Nephron progenitor cell (in vitro differentiated cells): ENCODE measurements around the gene IGFLR1.

Experiments used
- DNase-seq: peaks from one replicate; pipeline ENCODE4 v3.0.0; 2021
- H3K27ac Mint-ChIP-seq: 2 replicates; pipeline ENCODE4 v1.8.0; 2021; ENCODE audit warnings: mild to moderate bottlenecking, moderate library complexity, mixed read lengths
- H3K27me3 Mint-ChIP-seq: 2 replicates; pipeline ENCODE4 v1.8.0; 2021; ENCODE audit warnings: mild to moderate bottlenecking, low read depth, mixed read lengths; ENCODE audit not compliant: poor library complexity
- H3K36me3 Mint-ChIP-seq: 2 replicates; pipeline ENCODE4 v1.8.0; 2021; ENCODE audit warnings: low read depth, mixed read lengths
- H3K4me1 Mint-ChIP-seq: 2 replicates; pipeline ENCODE4 v1.8.0; 2021; ENCODE audit warnings: mixed read lengths
- H3K4me3 Mint-ChIP-seq: 2 replicates; pipeline ENCODE4 v1.8.0; 2021; ENCODE audit warnings: mild to moderate bottlenecking, moderate library complexity, mixed read lengths
- H3K9me3 Mint-ChIP-seq: 2 replicates; pipeline ENCODE4 v1.8.0; 2021; ENCODE audit warnings: mild to moderate bottlenecking, moderate library complexity, mixed read lengths
- TF ChIP-seq, protein P1 (sequence below): fragments of 200-600 bp; sonication (generic); IDR thresholded peaks from 2 replicates; pipeline ENCODE4 v1.5.0; 2021; ENCODE audit warnings: antibody characterized with exemption

The IGFLR1 gene

DNA sequence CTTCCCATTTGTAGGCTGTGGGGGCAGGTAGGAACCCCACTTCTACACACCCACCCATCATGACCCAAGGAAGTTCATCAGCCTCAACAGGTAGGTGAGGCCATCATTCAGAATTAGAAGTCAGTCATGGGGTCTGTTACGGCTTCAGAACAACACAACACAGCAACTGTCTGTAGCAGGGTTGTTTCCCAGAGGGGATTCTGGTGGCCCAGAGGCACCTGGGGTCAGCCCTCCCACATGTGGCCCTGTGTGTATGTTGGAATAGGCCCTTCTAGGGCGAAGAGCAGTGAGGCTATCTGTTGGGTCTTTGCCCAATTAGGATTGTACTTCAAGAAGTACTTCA is 3.4 kb downstream of the IGFLR1 start:
- Mint-ChIP-seq H3K27ac (no peak overlapping the region), H3K36me3 (peaks cover 35% of the 10 kb centered on the region), H3K9me3 (no peaks in the 10 kb centered on the region), H3K4me1 (peaks cover 20% of the 10 kb centered on the region), H3K27me3 (peaks cover 5% of the 10 kb centered on the region), H3K4me3 (peak overlapping the region; percentile 10)
- no peak for DNase-seq
- TF ChIP-seq, protein P1, sequence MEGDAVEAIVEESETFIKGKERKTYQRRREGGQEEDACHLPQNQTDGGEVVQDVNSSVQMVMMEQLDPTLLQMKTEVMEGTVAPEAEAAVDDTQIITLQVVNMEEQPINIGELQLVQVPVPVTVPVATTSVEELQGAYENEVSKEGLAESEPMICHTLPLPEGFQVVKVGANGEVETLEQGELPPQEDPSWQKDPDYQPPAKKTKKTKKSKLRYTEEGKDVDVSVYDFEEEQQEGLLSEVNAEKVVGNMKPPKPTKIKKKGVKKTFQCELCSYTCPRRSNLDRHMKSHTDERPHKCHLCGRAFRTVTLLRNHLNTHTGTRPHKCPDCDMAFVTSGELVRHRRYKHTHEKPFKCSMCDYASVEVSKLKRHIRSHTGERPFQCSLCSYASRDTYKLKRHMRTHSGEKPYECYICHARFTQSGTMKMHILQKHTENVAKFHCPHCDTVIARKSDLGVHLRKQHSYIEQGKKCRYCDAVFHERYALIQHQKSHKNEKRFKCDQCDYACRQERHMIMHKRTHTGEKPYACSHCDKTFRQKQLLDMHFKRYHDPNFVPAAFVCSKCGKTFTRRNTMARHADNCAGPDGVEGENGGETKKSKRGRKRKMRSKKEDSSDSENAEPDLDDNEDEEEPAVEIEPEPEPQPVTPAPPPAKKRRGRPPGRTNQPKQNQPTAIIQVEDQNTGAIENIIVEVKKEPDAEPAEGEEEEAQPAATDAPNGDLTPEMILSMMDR: no peak

DNA sequence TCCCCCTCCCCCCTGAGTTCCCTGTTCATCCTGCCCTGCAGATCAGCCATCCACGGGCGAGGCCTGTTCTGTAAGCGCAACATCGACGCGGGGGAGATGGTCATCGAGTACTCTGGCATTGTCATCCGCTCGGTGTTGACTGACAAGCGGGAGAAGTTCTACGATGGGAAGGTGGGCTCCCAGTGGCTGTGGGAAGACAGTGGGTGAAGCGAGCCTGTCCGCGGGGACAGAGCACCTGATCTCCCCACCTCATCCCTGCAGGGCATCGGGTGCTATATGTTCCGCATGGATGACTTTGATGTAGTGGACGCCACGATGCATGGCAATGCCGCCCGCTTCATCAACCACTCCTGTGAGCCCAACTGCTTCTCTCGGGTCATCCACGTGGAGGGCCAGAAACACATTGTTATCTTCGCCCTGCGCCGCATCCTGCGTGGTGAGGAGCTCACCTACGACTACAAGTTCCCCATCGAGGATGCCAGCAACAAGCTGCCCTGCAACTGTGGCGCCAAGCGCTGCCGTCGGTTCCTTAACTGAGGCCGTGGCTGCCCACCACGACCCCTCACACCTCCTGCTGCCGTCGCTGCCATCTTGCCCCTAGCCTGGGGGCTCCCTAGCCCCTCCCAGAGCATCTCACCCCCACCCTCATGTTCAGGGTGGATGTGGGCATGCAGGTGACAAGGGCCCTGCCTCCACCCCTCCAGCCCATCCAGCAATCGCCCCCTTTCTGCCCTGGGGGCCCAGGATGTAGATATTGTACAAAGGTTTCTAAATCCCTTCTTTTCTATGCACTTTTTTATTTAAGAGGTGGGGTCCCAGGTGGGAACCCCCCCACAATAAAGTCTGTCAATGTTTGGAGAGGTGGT is 4.0 kb downstream of the IGFLR1 start:
- Mint-ChIP-seq H3K27ac (no peak overlapping the region), H3K4me1 (peaks cover 20% of the 10 kb centered on the region), H3K36me3 (peaks cover 37% of the 10 kb centered on the region), H3K4me3 (peak overlapping the region; percentile 10), H3K27me3 (peaks cover 5% of the 10 kb centered on the region), H3K9me3 (no peaks in the 10 kb centered on the region)
- no peak for DNase-seq
- TF ChIP-seq, protein P1: no peak

DNA sequence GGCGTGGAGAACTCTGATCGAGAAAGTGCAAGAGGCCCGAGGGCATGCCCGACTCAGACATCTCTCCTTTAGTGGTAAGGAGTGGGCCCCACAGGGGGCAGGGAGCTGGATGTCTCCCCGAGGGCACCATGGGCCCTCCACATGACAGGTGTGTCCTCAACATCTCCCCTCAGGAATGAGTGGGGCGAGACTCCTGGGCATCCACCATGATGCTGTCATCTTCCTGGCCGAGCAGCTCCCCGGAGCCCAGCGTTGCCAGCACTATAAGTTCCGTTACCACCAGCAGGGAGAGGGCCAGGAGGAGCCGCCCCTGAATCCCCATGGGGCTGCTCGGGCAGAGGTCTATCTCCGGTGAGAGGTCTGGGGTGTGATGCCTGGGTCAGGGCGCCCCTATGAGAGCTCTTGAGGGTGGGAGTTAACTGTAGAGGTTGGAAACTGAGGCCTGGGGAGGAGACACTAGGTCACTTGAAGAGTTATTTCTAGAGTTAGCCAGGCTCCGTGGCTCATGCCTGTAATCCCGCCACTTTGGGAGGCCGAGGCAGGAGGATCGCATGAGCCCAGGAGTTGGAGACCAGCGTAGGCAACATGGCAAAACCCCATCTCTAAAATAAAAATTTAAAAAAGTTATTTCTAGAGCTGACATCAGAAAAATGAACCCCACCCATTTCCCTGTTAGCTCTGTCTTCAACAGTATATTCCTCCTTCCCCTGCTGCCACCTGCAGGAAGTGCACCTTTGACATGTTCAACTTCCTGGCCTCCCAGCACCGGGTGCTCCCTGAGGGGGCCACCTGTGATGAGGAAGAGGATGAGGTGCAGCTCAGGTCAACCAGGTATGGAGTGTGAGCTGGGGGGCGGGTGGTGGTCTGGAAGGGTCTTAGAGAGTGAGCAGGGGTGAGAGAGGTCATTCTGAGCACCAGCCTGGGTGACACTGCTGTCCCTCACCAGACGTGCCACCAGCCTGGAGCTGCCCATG is 5.1 kb downstream of the IGFLR1 start:
- no peak overlapping the region for H3K4me3 Mint-ChIP-seq
- peaks cover 32% of the 10 kb centered on the region for H3K36me3 Mint-ChIP-seq
- TF ChIP-seq, protein P1: no peak
- H3K9me3 Mint-ChIP-seq: no peaks in the 10 kb centered on the region
- peaks cover 15% of the 10 kb centered on the region for H3K4me1 Mint-ChIP-seq
- H3K27ac Mint-ChIP-seq: peak overlapping the region; percentile 66
- peaks cover 4% of the 10 kb centered on the region for H3K27me3 Mint-ChIP-seq
- DNase-seq: no peak

- Mint-ChIP-seq H3K4me3 (no peak overlapping the region), H3K9me3 (no peaks in the 10 kb centered on the region), H3K4me1 (peaks cover 7% of the 10 kb centered on the region), H3K27ac (peak overlapping the region; percentile 66), H3K27me3 (peaks cover 3% of the 10 kb centered on the region), H3K36me3 (peaks cover 45% of the 10 kb centered on the region)
- TF ChIP-seq, protein P1: no peak
- no peak for DNase-seq
These were observed 7.4 kb downstream of the IGFLR1 start for GRCh38 chr19:35734889-35735288.

- H3K4me3 Mint-ChIP-seq: no peak overlapping the region
- peak overlapping the region; percentile 17 for H3K27ac Mint-ChIP-seq
- peaks cover 51% of the 10 kb centered on the region for H3K36me3 Mint-ChIP-seq
- peaks cover 3% of the 10 kb centered on the region for H3K27me3 Mint-ChIP-seq
- H3K4me1 Mint-ChIP-seq: peaks cover 1% of the 10 kb centered on the region
- TF ChIP-seq, protein P1: no peak
- no peaks in the 10 kb centered on the region for H3K9me3 Mint-ChIP-seq
- DNase-seq: no peak
These were observed 8.0 kb downstream of the IGFLR1 start for GRCh38 chr19:35734273-35734672.
